ENCODE results near the gene RASA1. TPM values are rescaled to one million over a fixed set of nuclear protein-coding genes. Genes with fewer than 3 reads are reported as not detected.

Gene RASA1
- polyA plus RNA-seq, 1 experiment, result 19.8 TPM

DNA sequence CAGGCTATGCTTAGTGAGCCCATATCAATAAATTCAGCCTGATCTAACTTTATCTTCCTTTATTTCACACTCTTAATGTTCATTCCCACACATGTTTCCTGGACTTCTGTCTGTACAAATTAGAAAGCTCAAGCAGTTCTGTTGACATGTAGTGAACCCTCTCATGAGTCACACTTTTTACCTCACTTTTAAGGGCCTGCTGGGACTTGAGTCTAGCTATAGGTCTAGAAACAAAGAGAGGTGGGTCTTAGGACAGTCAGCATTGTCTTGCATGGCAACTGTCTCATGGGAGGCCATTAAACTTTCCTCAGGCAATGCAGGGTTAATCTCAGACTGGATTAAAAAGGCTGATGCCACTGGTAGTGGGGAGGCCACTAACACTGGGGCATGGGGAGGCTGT lies 153.6 kb downstream of the RASA1 start:
- Histone ChIP-seq H3K36me3 (ENCODE audit: control insufficient read depth, insufficient read depth, low read length) (no peaks in the 10 kb centered on the region), H3K4me3 (ENCODE audit: low read depth, low read length) (no peak overlapping the region), H3K27me3 (ENCODE audit: control insufficient read depth, insufficient read depth, low read length) (no peaks in the 10 kb centered on the region; the same call in 1 of the 2 replicates)
- ChIA-PET POLR2A (no interaction called here), CTCF (no interaction called here)
- DNase-seq (ENCODE audit: low read depth), result no peak
- TF ChIP-seq, protein P1, sequence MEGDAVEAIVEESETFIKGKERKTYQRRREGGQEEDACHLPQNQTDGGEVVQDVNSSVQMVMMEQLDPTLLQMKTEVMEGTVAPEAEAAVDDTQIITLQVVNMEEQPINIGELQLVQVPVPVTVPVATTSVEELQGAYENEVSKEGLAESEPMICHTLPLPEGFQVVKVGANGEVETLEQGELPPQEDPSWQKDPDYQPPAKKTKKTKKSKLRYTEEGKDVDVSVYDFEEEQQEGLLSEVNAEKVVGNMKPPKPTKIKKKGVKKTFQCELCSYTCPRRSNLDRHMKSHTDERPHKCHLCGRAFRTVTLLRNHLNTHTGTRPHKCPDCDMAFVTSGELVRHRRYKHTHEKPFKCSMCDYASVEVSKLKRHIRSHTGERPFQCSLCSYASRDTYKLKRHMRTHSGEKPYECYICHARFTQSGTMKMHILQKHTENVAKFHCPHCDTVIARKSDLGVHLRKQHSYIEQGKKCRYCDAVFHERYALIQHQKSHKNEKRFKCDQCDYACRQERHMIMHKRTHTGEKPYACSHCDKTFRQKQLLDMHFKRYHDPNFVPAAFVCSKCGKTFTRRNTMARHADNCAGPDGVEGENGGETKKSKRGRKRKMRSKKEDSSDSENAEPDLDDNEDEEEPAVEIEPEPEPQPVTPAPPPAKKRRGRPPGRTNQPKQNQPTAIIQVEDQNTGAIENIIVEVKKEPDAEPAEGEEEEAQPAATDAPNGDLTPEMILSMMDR (IDR thresholded peaks at IDR 0.05; ENCODE audit: insufficient read depth, low read depth, low read length), result no peak

DNA sequence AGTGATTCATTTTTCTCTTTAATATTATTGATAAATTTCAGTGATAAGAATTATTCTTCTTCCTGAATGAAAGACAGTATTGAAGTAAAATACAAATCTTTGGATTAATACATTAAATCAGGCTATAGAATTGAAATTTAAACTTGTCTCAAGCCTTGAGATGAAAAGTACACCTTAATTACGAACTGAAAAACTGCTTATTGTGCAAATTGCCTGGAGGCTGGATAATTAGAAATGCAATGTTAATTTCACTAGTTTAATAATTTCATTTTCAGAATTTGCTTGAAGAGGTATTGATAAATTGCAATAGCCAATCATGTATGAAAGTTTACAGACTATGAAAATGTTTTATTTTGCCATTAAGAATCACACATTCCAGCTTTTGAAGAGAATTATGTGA lies 156.1 kb downstream of the RASA1 start:
- H3K4me3 ChIP-seq (ENCODE audit: low read depth, low read length), result no peak overlapping the region
- TF ChIP-seq, protein P1 (IDR thresholded peaks at IDR 0.05; ENCODE audit: insufficient read depth, low read depth, low read length), result no peak
- CTCF ChIA-PET, result interaction anchor here (0.7 kb wide), 1 partner anchor 1528 kb away, joined by 3 read pairs; no protein-coding TSS in a partner anchor
- H3K27me3 ChIP-seq (ENCODE audit: control insufficient read depth, insufficient read depth, low read length), result no peaks in the 10 kb centered on the region; the same call in 1 of the 2 replicates
- POLR2A ChIA-PET, result no interaction called here
- H3K36me3 ChIP-seq (ENCODE audit: control insufficient read depth, insufficient read depth, low read length), result no peaks in the 10 kb centered on the region
- no peak for DNase-seq (ENCODE audit: low read depth)

DNA sequence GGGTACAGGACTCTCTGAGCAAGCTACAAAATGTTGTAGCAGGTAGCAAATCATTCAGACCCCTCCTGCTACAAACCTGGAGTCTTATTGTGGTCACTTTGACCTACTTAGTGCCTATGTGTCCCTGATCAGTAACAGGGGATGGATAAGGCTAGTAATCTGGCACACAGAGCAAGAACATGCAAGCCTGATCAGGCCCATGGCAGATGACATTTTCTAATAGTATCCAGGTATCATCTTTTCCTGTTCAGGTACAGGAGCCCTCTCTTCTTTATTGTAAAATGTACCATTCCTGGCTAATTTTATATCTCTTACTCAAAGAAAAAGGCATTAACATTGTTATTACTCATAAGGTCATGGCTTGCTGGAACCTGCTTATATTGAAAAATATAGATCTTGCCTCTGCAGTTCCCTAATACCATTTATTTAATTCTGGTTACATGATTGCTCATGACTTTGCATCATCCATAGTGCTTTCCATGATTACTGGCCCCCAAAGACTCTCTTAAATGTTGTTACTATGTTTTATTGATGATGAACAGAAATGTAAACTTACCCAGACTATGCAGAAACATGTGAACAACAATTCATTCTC lies 163.3 kb downstream of the RASA1 start:
- TF ChIP-seq, protein P1 (IDR thresholded peaks at IDR 0.05; ENCODE audit: insufficient read depth, low read depth, low read length), result no peak
- ChIA-PET CTCF (no interaction called here), POLR2A (no interaction called here)
- Histone ChIP-seq H3K36me3 (ENCODE audit: control insufficient read depth, insufficient read depth, low read length) (no peaks in the 10 kb centered on the region), H3K4me3 (ENCODE audit: low read depth, low read length) (no peak overlapping the region), H3K27me3 (ENCODE audit: control insufficient read depth, insufficient read depth, low read length) (no peaks in the 10 kb centered on the region)
- DNase-seq (ENCODE audit: low read depth), result no peak

DNA sequence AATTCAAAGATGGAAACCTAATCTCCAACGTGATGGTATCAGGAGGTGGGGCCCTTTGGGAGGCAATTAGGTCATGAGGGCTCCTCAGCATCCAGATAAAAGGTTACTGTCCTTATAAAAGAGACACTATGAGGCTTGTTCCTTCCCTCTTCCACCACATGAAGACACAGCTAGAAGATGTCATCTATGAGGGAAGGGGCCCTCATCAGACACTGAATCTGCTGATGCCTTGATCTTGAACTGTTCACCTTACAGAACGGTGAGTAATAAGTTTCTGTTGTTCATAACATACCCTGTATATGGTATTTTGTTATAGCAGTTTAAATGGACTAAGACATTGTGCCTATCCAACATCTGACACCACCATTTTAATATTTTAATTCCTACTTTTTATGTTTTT lies 164.8 kb downstream of the RASA1 start:
- Histone ChIP-seq H3K27me3 (ENCODE audit: control insufficient read depth, insufficient read depth, low read length) (no peaks in the 10 kb centered on the region), H3K4me3 (ENCODE audit: low read depth, low read length) (no peak overlapping the region), H3K36me3 (ENCODE audit: control insufficient read depth, insufficient read depth, low read length) (no peaks in the 10 kb centered on the region)
- CTCF ChIA-PET, result no interaction called here
- DNase-seq (ENCODE audit: low read depth), result no peak
- POLR2A ChIA-PET, result no interaction called here
- TF ChIP-seq, protein P1 (IDR thresholded peaks at IDR 0.05; ENCODE audit: insufficient read depth, low read depth, low read length), result no peak

DNA sequence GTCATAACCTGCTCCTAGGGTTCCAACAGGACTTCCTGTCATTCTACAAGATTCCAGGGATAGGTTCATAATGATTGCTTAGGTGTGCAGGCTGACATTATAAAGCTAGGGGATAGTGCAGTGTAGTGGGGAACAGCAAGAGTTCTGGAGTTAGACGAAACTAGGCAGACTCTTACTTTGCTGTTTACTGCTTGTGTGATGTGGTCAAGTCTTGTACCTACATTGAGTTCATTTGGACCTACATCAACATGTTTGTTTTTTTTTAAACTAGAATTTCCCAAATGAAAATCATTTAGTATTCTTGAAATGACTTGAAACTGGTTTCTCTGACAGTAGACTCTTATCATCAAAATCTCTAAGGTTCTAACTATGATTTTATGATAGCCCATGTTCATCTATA lies 166.3 kb downstream of the RASA1 start:
- Histone ChIP-seq H3K36me3 (ENCODE audit: control insufficient read depth, insufficient read depth, low read length) (no peaks in the 10 kb centered on the region), H3K27me3 (ENCODE audit: control insufficient read depth, insufficient read depth, low read length) (no peaks in the 10 kb centered on the region), H3K4me3 (ENCODE audit: low read depth, low read length) (no peak overlapping the region)
- ChIA-PET CTCF (no interaction called here), POLR2A (no interaction called here)
- TF ChIP-seq, protein P1 (IDR thresholded peaks at IDR 0.05; ENCODE audit: insufficient read depth, low read depth, low read length), result no peak
- no peak for DNase-seq (ENCODE audit: low read depth)
